ENCODE measurements around the gene RNF103. TPM values are rescaled to one million over a fixed set of nuclear protein-coding genes. Genes with fewer than 3 reads are reported as not detected.

The RNF103 gene
- total and polyA plus RNA-seq, 4 experiments from 2014 or later: 1.8 to 35.0 (median 20.0) TPM

DNA sequence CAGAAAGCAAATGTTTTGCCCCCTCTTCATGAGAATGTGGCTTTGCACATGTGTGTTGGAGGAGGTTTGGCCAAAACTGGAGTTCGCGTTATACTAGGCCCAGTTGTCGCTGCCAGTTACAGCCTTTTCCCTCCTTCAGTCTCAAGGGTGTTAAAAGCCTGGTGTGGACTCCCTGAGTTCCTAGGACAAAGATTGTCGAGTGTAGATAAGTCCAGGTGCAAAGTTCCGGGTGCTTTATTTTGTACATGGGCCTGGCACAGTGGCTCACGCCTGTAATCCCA is 542 bp upstream of the RNF103 start:
- peak overlapping the region; percentile 84 to 95 (median 90) for H3K27ac Mint-ChIP-seq
- no peak for DNase-seq

GRCh38 chr2:86623043-86623493 is 597 bp downstream of the RNF103 start:
- POLR2A ChIA-PET (ENCODE audit: partially characterized antibody): interaction anchor here (0.6 to 5.7 kb wide), 16 partner anchors 12 to 431 kb away, joined by 3 to 61 read pairs (median 4); partner anchors contain the start of genes CHMP3, IMMT and KDM3A
- H3K27ac ChIP-seq (ENCODE audit: low read depth, low read length): peak overlapping the region; percentile 92
- H3K27ac Mint-ChIP-seq: peak overlapping the region; percentile 88 to 99 (median 95)
- H3K4me1 ChIP-seq (ENCODE audit: insufficient read depth, low read length): peaks cover 37% of the 10 kb centered on the region
- peak in 4 of 5 donors; percentile 34 to 52 (median 44) for DNase-seq
- peak overlapping the region; percentile 94 to 98 (median 95) for H3K4me3 Mint-ChIP-seq
- H3K9me3 Mint-ChIP-seq: no peaks in the 10 kb centered on the region
- H3K36me3 Mint-ChIP-seq: peaks cover 19 to 34% of the 10 kb centered on the region in 2 donors
- H3K27me3 ChIP-seq (ENCODE audit: insufficient read depth, low read length): no peaks in the 10 kb centered on the region
- no peaks in the 10 kb centered on the region for H3K9me3 ChIP-seq (ENCODE audit: control insufficient read depth in 1 of 2, low read length in 2 of 2)
- H3K4me1 Mint-ChIP-seq: peaks cover 32 to 49% (median 39%) of the 10 kb centered on the region in 4 donors
- no peaks in the 10 kb centered on the region for H3K36me3 ChIP-seq (ENCODE audit: insufficient read depth, low read length)
- intact Hi-C loops (cut with micrococcal nuclease): loop anchor here (1.0 to 5.0 kb wide), 5 partner anchors 41 to 426 kb away; partner anchors contain the start of genes CHMP3, IMMT, KDM3A and MRPL35
- CTCF ChIA-PET (ENCODE audit: partially characterized antibody): interaction anchor here (0.8 to 2.9 kb wide), 7 partner anchors 14 to 182 kb away, joined by 3 to 12 read pairs (median 4); partner anchors contain the start of gene KDM3A
- H3K27me3 Mint-ChIP-seq: peaks cover 0 to 1% of the 10 kb centered on the region in 2 donors
- peak overlapping the region; percentile 58 to 59 for H3K4me3 ChIP-seq (ENCODE audit: low read length in 2 of 2)

More for the DNA sequence above, 542 bp upstream of the RNF103 start:
- no peaks in the 10 kb centered on the region for H3K9me3 Mint-ChIP-seq
- H3K4me3 ChIP-seq (ENCODE audit: low read length in 2 of 2): peak overlapping the region in 1 of 2 donors; percentile 56
- intact Hi-C loops (cut with micrococcal nuclease): loop anchor here (5.0 kb wide), 2 partner anchors 42 to 427 kb away; partner anchors contain the start of genes IMMT and MRPL35
- peaks cover 9 to 24% of the 10 kb centered on the region in 2 donors for H3K36me3 Mint-ChIP-seq
- H3K27me3 ChIP-seq (ENCODE audit: insufficient read depth, low read length): no peaks in the 10 kb centered on the region
- ChIA-PET CTCF (ENCODE audit: partially characterized antibody) (no interaction called here), POLR2A (ENCODE audit: partially characterized antibody) (interaction anchor here (2.2 kb wide), 1 partner anchor 14 kb away, joined by 5 read pairs; no protein-coding TSS in a partner anchor)
- H3K4me1 Mint-ChIP-seq: peaks cover 22 to 38% (median 29%) of the 10 kb centered on the region in 4 donors
- H3K9me3 ChIP-seq (ENCODE audit: control insufficient read depth in 1 of 2, low read length in 2 of 2): no peaks in the 10 kb centered on the region
- peak overlapping the region; percentile 92 for H3K27ac ChIP-seq (ENCODE audit: low read depth, low read length)
- peaks cover 32% of the 10 kb centered on the region for H3K4me1 ChIP-seq (ENCODE audit: insufficient read depth, low read length)
- no peaks in the 10 kb centered on the region for H3K36me3 ChIP-seq (ENCODE audit: insufficient read depth, low read length)
- H3K27me3 Mint-ChIP-seq: peaks cover 0 to 6% of the 10 kb centered on the region in 2 donors
- peak overlapping the region; percentile 79 to 87 (median 82) for H3K4me3 Mint-ChIP-seq

- ChIA-PET CTCF (ENCODE audit: partially characterized antibody) (interaction anchor here (0.7 to 2.9 kb wide), 8 partner anchors 13 to 182 kb away, joined by 3 to 12 read pairs (median 4); partner anchors contain the start of gene KDM3A), POLR2A (ENCODE audit: partially characterized antibody) (interaction anchor here (0.6 to 5.7 kb wide), 18 partner anchors 12 to 430 kb away, joined by 3 to 61 read pairs (median 4); partner anchors contain the start of genes CHMP3, IMMT and KDM3A)
- Histone ChIP-seq H3K36me3 (ENCODE audit: insufficient read depth, low read length) (no peaks in the 10 kb centered on the region), H3K9me3 (ENCODE audit: control insufficient read depth in 1 of 2, low read length in 2 of 2) (no peaks in the 10 kb centered on the region), H3K27ac (ENCODE audit: low read depth, low read length) (peak overlapping the region; percentile 92), H3K4me3 (ENCODE audit: low read length in 2 of 2) (peak overlapping the region; percentile 58 to 59), H3K4me1 (ENCODE audit: insufficient read depth, low read length) (peaks cover 41% of the 10 kb centered on the region), H3K27me3 (ENCODE audit: insufficient read depth, low read length) (no peaks in the 10 kb centered on the region)
- H3K4me3 Mint-ChIP-seq: peak overlapping the region; percentile 94 to 98 (median 95)
- H3K9me3 Mint-ChIP-seq: no peaks in the 10 kb centered on the region
- H3K4me1 Mint-ChIP-seq: peaks cover 33 to 49% (median 42%) of the 10 kb centered on the region in 4 donors
- intact Hi-C loops (cut with micrococcal nuclease): loop anchor here (1.0 to 5.0 kb wide), 5 partner anchors 40 to 425 kb away; partner anchors contain the start of genes CHMP3, IMMT, KDM3A and MRPL35
- H3K27me3 Mint-ChIP-seq: no peaks in the 10 kb centered on the region
- peak; percentile 14 to 54 (median 17) for DNase-seq
- H3K36me3 Mint-ChIP-seq: peaks cover 23 to 36% of the 10 kb centered on the region in 2 donors
- peak overlapping the region; percentile 88 to 99 (median 95) for H3K27ac Mint-ChIP-seq
These were observed 1.1 kb downstream of the RNF103 start for GRCh38 chr2:86622519-86623042.

GRCh38 chr2:86621280-86621943 is 2.3 kb downstream of the RNF103 start:
- Mint-ChIP-seq H3K4me3 (peak overlapping the region; percentile 94 to 98 (median 95)), H3K27me3 (no peaks in the 10 kb centered on the region), H3K27ac (peak overlapping the region; percentile 53 to 96 (median 81)), H3K36me3 (peaks cover 33 to 47% of the 10 kb centered on the region in 2 donors), H3K9me3 (no peaks in the 10 kb centered on the region), H3K4me1 (peaks cover 39 to 58% (median 46%) of the 10 kb centered on the region in 4 donors)
- POLR2A ChIA-PET (ENCODE audit: partially characterized antibody): interaction anchor here (0.6 to 5.7 kb wide), 9 partner anchors 11 to 179 kb away, joined by 3 to 61 read pairs (median 3); partner anchors contain the start of genes CHMP3 and KDM3A
- intact Hi-C loops (cut with micrococcal nuclease): loop anchor here (5.0 kb wide), 2 partner anchors 39 to 424 kb away; partner anchors contain the start of genes IMMT and MRPL35
- Histone ChIP-seq H3K4me3 (ENCODE audit: low read length in 2 of 2) (peak overlapping the region; percentile 58 to 59), H3K36me3 (ENCODE audit: insufficient read depth, low read length) (no peaks in the 10 kb centered on the region), H3K27me3 (ENCODE audit: insufficient read depth, low read length) (no peaks in the 10 kb centered on the region), H3K9me3 (ENCODE audit: control insufficient read depth in 1 of 2, low read length in 2 of 2) (no peaks in the 10 kb centered on the region), H3K4me1 (ENCODE audit: insufficient read depth, low read length) (peaks cover 41% of the 10 kb centered on the region), H3K27ac (ENCODE audit: low read depth, low read length) (no peak overlapping the region)
- CTCF ChIA-PET (ENCODE audit: partially characterized antibody): interaction anchor here (2.9 kb wide), 1 partner anchor 103 kb away, joined by 12 read pairs; no protein-coding TSS in a partner anchor
- no peak for DNase-seq

- Mint-ChIP-seq H3K36me3 (peaks cover 50 to 70% of the 10 kb centered on the region in 2 donors), H3K4me1 (peaks cover 38 to 57% (median 44%) of the 10 kb centered on the region in 4 donors), H3K9me3 (no peaks in the 10 kb centered on the region), H3K4me3 (no peak overlapping the region), H3K27ac (peak overlapping the region in 1 of 7 donors; percentile 5), H3K27me3 (no peaks in the 10 kb centered on the region)
- Histone ChIP-seq H3K4me1 (ENCODE audit: insufficient read depth, low read length) (peaks cover 37% of the 10 kb centered on the region), H3K36me3 (ENCODE audit: insufficient read depth, low read length) (peaks cover 11% of the 10 kb centered on the region), H3K27me3 (ENCODE audit: insufficient read depth, low read length) (no peaks in the 10 kb centered on the region), H3K27ac (ENCODE audit: low read depth, low read length) (no peak overlapping the region), H3K9me3 (ENCODE audit: control insufficient read depth in 1 of 2, low read length in 2 of 2) (no peaks in the 10 kb centered on the region), H3K4me3 (ENCODE audit: low read length in 2 of 2) (no peak overlapping the region)
- POLR2A ChIA-PET (ENCODE audit: partially characterized antibody): interaction anchor here (1.1 to 5.7 kb wide), 2 partner anchors 34 to 56 kb away, joined by 4 to 61 read pairs; partner anchors contain the start of gene CHMP3
- no peak for DNase-seq
- intact Hi-C loops (cut with micrococcal nuclease): no loop called here
- CTCF ChIA-PET (ENCODE audit: partially characterized antibody): interaction anchor here (1.0 to 2.0 kb wide), 2 partner anchors 54 to 99 kb away, joined by 3 to 5 read pairs; partner anchors contain the start of gene CHMP3
These were observed 5.9 kb downstream of the RNF103 start for GRCh38 chr2:86617738-86618137.

DNA sequence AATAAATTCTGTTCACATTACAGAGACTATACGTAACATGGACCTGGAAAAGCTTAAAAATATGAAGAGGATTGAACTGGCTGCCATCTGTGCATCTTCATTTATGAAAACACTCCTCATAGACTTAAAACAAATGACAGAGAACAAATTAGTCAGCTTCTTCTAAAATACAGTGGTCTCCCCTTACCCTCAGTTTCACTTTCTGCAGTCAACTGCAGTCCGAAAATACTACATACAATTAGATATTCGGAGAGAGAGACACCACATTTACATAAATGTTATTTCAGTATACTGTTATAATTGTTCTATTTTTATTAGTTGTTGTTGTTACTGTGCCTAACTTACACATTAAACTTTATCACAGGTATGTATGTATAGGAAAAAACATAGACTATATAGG is 6.5 kb downstream of the RNF103 start:
- intact Hi-C loops (cut with micrococcal nuclease): no loop called here
- ChIA-PET POLR2A (ENCODE audit: partially characterized antibody) (interaction anchor here (1.1 kb wide), 1 partner anchor 33 kb away, joined by 4 read pairs; no protein-coding TSS in a partner anchor), CTCF (ENCODE audit: partially characterized antibody) (interaction anchor here (2.0 kb wide), 1 partner anchor 53 kb away, joined by 5 read pairs; the partner anchor contains the start of gene CHMP3)
- Mint-ChIP-seq H3K4me3 (peak overlapping the region in 1 of 8 donors; percentile 17), H3K27me3 (no peaks in the 10 kb centered on the region), H3K4me1 (peaks cover 37 to 52% (median 42%) of the 10 kb centered on the region in 4 donors), H3K27ac (peak overlapping the region in 2 of 7 donors; percentile 5 to 40), H3K36me3 (peaks cover 50 to 65% of the 10 kb centered on the region in 2 donors), H3K9me3 (no peaks in the 10 kb centered on the region)
- no peak overlapping the region for H3K27ac ChIP-seq (ENCODE audit: low read depth, low read length)
- H3K27me3 ChIP-seq (ENCODE audit: insufficient read depth, low read length): no peaks in the 10 kb centered on the region
- no peak overlapping the region for H3K4me3 ChIP-seq (ENCODE audit: low read length in 2 of 2)
- peaks cover 35% of the 10 kb centered on the region for H3K4me1 ChIP-seq (ENCODE audit: insufficient read depth, low read length)
- no peak for DNase-seq
- H3K9me3 ChIP-seq (ENCODE audit: control insufficient read depth in 1 of 2, low read length in 2 of 2): no peaks in the 10 kb centered on the region
- peaks cover 11% of the 10 kb centered on the region for H3K36me3 ChIP-seq (ENCODE audit: insufficient read depth, low read length)
